CD4-positive, CD25-positive, alpha-beta regulatory T cell (primary cell): Measurements from ENCODE around the gene SLC2A6. TPM values are rescaled to one million over a fixed set of nuclear protein-coding genes. Genes with fewer than 3 reads are reported as not detected.

ENCODE experiments used
- ATAC-seq, 2 donors: fragments of 150-1000 bp; cut with Tn5 transposase; one replicate each; pipeline ENCODE4 v1.10.0; 2021; ENCODE audit warnings: low read depth in 2 of 2, moderate number of reproducible peaks in 2 of 2, moderate library complexity in 1 of 2
- DNase-seq, 3 donors: peaks; one replicate each; pipeline versions ENCODE4 v3.0.0 to v3.0.0-alpha.2; 2012 to 2022; ENCODE audit warnings: mixed read lengths in 1 of 3
- H3K27ac ChIP-seq: one replicate; pipeline ENCODE4 v1.7.0; 2013; ENCODE audit warnings: mild to moderate bottlenecking, low read length; ENCODE audit not compliant: insufficient read depth, poor library complexity, severe bottlenecking
- H3K27me3 ChIP-seq: one replicate; pipeline ENCODE4 v1.7.0; 2013; ENCODE audit warnings: low read length; ENCODE audit not compliant: control insufficient read depth, insufficient read depth
- H3K36me3 ChIP-seq: one replicate; pipeline ENCODE4 v1.7.0; 2013; ENCODE audit warnings: mild to moderate bottlenecking, low read length, moderate library complexity; ENCODE audit not compliant: control insufficient read depth, insufficient read depth
- H3K4me1 ChIP-seq: 2 replicates; pipeline ENCODE4 v1.7.0; 2013; ENCODE audit warnings: mild to moderate bottlenecking, low read length; ENCODE audit not compliant: insufficient read depth, control insufficient read depth, poor library complexity, severe bottlenecking
- H3K4me3 ChIP-seq: one replicate; pipeline ENCODE4 v1.7.0; 2013; ENCODE audit warnings: low read depth, mild to moderate bottlenecking, low read length, moderate library complexity
- H3K9me3 ChIP-seq, 2 experiments: 1 replicate in 1 of 2; 2 replicates in 1 of 2; pipeline ENCODE4 v1.7.0; 2013; ENCODE audit warnings: low read length in 2 of 2, mild to moderate bottlenecking in 1 of 2, moderate library complexity in 1 of 2; ENCODE audit not compliant: control insufficient read depth in 2 of 2
- H3K27ac Mint-ChIP-seq, 3 donors: one replicate each; pipeline ENCODE4 v1.8.0; 2020 to 2022; ENCODE audit warnings: mild to moderate bottlenecking in 3 of 3, mixed read lengths in 3 of 3, moderate library complexity in 2 of 3
- H3K27me3 Mint-ChIP-seq: one replicate; pipeline ENCODE4 v1.8.0; 2022; ENCODE audit warnings: mild to moderate bottlenecking, mixed read lengths
- H3K36me3 Mint-ChIP-seq: one replicate; pipeline ENCODE4 v1.8.0; 2020; ENCODE audit warnings: mixed read lengths
- H3K4me1 Mint-ChIP-seq, 4 donors: one replicate each; pipeline ENCODE4 v1.8.0; 2020 to 2022; ENCODE audit warnings: mixed read lengths in 4 of 4, mild to moderate bottlenecking in 1 of 4
- H3K4me3 Mint-ChIP-seq, 4 donors: one replicate each; pipeline ENCODE4 v1.8.0; 2020 to 2022; ENCODE audit warnings: mild to moderate bottlenecking in 4 of 4, mixed read lengths in 4 of 4, moderate library complexity in 3 of 4
- H3K9me3 Mint-ChIP-seq, 7 donors: one replicate each; pipeline ENCODE4 v1.8.0; 2020 to 2022; ENCODE audit warnings: mixed read lengths in 7 of 7, mild to moderate bottlenecking in 3 of 7, moderate library complexity in 2 of 7
- polyA plus RNA-seq, 4 donors: library from polyadenylated mRNA; unstranded; fragments of 300-500 nt; fragmentation: Illumina TruSeq; gene quantifications; one replicate each; pipeline ENCODE4 v1.2.3, GENCODE V29; 2021
- total RNA-seq: library from RNA; stranded (reverse); gene quantifications from one replicate; pipeline ENCODE4 v1.2.3, GENCODE V29; 2022

SLC2A6 gene
- total and polyA plus RNA-seq, 5 donors from 2014 or later: 0.63 to 2.2 (median 1.8) TPM

- DNase-seq: no peak
- Mint-ChIP-seq H3K27ac (no peak overlapping the region), H3K4me3 (no peak overlapping the region), H3K36me3 (no peaks in the 10 kb centered on the region), H3K4me1 (peaks cover 0 to 2% (median 0%) of the 10 kb centered on the region in 4 donors), H3K9me3 (no peaks in the 10 kb centered on the region), H3K27me3 (peaks cover 14% of the 10 kb centered on the region)
- Histone ChIP-seq H3K4me1 (no peaks in the 10 kb centered on the region), H3K9me3 (no peaks in the 10 kb centered on the region), H3K27ac (no peak overlapping the region), H3K36me3 (no peaks in the 10 kb centered on the region), H3K27me3 (no peaks in the 10 kb centered on the region), H3K4me3 (no peak overlapping the region)
- no peak for ATAC-seq
Observed at GRCh38 chr9:133445293-133445969, 33.5 kb downstream of the SLC2A6 start.

- ATAC-seq (no peak), DNase-seq (no peak)
- Mint-ChIP-seq H3K9me3 (no peaks in the 10 kb centered on the region), H3K4me1 (peaks cover 0 to 2% (median 0%) of the 10 kb centered on the region in 4 donors), H3K27me3 (peaks cover 14% of the 10 kb centered on the region), H3K4me3 (no peak overlapping the region), H3K27ac (no peak overlapping the region), H3K36me3 (no peaks in the 10 kb centered on the region)
- H3K9me3 ChIP-seq: no peaks in the 10 kb centered on the region
- H3K27ac ChIP-seq: no peak overlapping the region
- no peaks in the 10 kb centered on the region for H3K27me3 ChIP-seq
- no peaks in the 10 kb centered on the region for H3K4me1 ChIP-seq
- no peaks in the 10 kb centered on the region for H3K36me3 ChIP-seq
- H3K4me3 ChIP-seq: no peak overlapping the region
Observed at GRCh38 chr9:133443982-133444381, 34.9 kb downstream of the SLC2A6 start.

- Histone ChIP-seq H3K27me3 (no peaks in the 10 kb centered on the region), H3K27ac (no peak overlapping the region), H3K36me3 (no peaks in the 10 kb centered on the region), H3K9me3 (no peaks in the 10 kb centered on the region), H3K4me3 (no peak overlapping the region), H3K4me1 (no peaks in the 10 kb centered on the region)
- DNase-seq (no peak), ATAC-seq (no peak)
- peaks cover 14% of the 10 kb centered on the region for H3K27me3 Mint-ChIP-seq
- H3K4me1 Mint-ChIP-seq: peaks cover 0 to 2% (median 0%) of the 10 kb centered on the region in 4 donors
- H3K36me3 Mint-ChIP-seq: no peaks in the 10 kb centered on the region
- H3K27ac Mint-ChIP-seq: no peak overlapping the region
- H3K4me3 Mint-ChIP-seq: no peak overlapping the region
- H3K9me3 Mint-ChIP-seq: no peaks in the 10 kb centered on the region
Observed at GRCh38 chr9:133443248-133443647, 35.7 kb downstream of the SLC2A6 start.

GRCh38 chr9:133441571-133441970 lies 37.3 kb downstream of the SLC2A6 start:
- no peak overlapping the region for H3K27ac ChIP-seq
- ATAC-seq (no peak), DNase-seq (no peak)
- no peaks in the 10 kb centered on the region for H3K27me3 ChIP-seq
- H3K9me3 ChIP-seq: no peaks in the 10 kb centered on the region
- Mint-ChIP-seq H3K27ac (peak overlapping the region in 1 of 3 donors; percentile 3), H3K9me3 (no peaks in the 10 kb centered on the region), H3K4me3 (no peak overlapping the region), H3K36me3 (no peaks in the 10 kb centered on the region), H3K4me1 (peaks cover 0 to 2% (median 0%) of the 10 kb centered on the region in 4 donors), H3K27me3 (peaks cover 6% of the 10 kb centered on the region)
- no peaks in the 10 kb centered on the region for H3K4me1 ChIP-seq
- no peak overlapping the region for H3K4me3 ChIP-seq
- no peaks in the 10 kb centered on the region for H3K36me3 ChIP-seq

GRCh38 chr9:133440874-133441273 lies 38.0 kb downstream of the SLC2A6 start:
- Histone ChIP-seq H3K4me3 (no peak overlapping the region), H3K36me3 (no peaks in the 10 kb centered on the region), H3K27me3 (no peaks in the 10 kb centered on the region), H3K27ac (no peak overlapping the region), H3K9me3 (no peaks in the 10 kb centered on the region), H3K4me1 (no peaks in the 10 kb centered on the region)
- DNase-seq: peak in 1 of 3 donors; percentile 18
- ATAC-seq: peak in 1 of 2 donors; percentile 38
- Mint-ChIP-seq H3K36me3 (no peaks in the 10 kb centered on the region), H3K4me3 (no peak overlapping the region), H3K4me1 (peaks cover 0 to 2% (median 0%) of the 10 kb centered on the region in 4 donors), H3K9me3 (no peaks in the 10 kb centered on the region), H3K27ac (peak overlapping the region in 2 of 3 donors; percentile 5 to 23), H3K27me3 (peaks cover 3% of the 10 kb centered on the region)

GRCh38 chr9:133439337-133439736 lies 39.6 kb downstream of the SLC2A6 start:
- H3K36me3 Mint-ChIP-seq: no peaks in the 10 kb centered on the region

GRCh38 chr9:133437753-133438531 lies 41.0 kb downstream of the SLC2A6 start:
- H3K36me3 ChIP-seq: no peaks in the 10 kb centered on the region
- H3K27ac ChIP-seq: no peak overlapping the region
- no peaks in the 10 kb centered on the region for H3K4me1 ChIP-seq

More at GRCh38 chr9:133439337-133439736, 39.6 kb downstream of the SLC2A6 start:
- Histone ChIP-seq H3K4me1 (no peaks in the 10 kb centered on the region), H3K36me3 (no peaks in the 10 kb centered on the region), H3K9me3 (no peaks in the 10 kb centered on the region), H3K27me3 (no peaks in the 10 kb centered on the region), H3K27ac (no peak overlapping the region), H3K4me3 (no peak overlapping the region)
- ATAC-seq: no peak
- no peak overlapping the region for H3K27ac Mint-ChIP-seq
- no peaks in the 10 kb centered on the region for H3K27me3 Mint-ChIP-seq
- H3K4me1 Mint-ChIP-seq: peaks cover 0 to 3% (median 1%) of the 10 kb centered on the region in 4 donors
- H3K4me3 Mint-ChIP-seq: no peak overlapping the region
- DNase-seq: no peak
- no peaks in the 10 kb centered on the region for H3K9me3 Mint-ChIP-seq

More at GRCh38 chr9:133437753-133438531, 41.0 kb downstream of the SLC2A6 start:
- Mint-ChIP-seq H3K4me1 (peaks cover 0 to 3% (median 1%) of the 10 kb centered on the region in 4 donors), H3K27me3 (no peaks in the 10 kb centered on the region), H3K27ac (no peak overlapping the region), H3K36me3 (no peaks in the 10 kb centered on the region), H3K9me3 (peaks cover 0 to 2% (median 0%) of the 10 kb centered on the region in 7 donors), H3K4me3 (no peak overlapping the region)
- ATAC-seq (no peak), DNase-seq (no peak)
- no peaks in the 10 kb centered on the region for H3K27me3 ChIP-seq
- H3K9me3 ChIP-seq: no peaks in the 10 kb centered on the region
- no peak overlapping the region for H3K4me3 ChIP-seq
